Ishikawa (cell line): ENCODE results near the gene S100A10.

Source experiments
- CEBPB ChIP-seq: IDR thresholded peaks from 2 replicates; pipeline ENCODE4 v1.6.1; 2012
- CREB1 ChIP-seq: IDR thresholded peaks from 2 replicates; pipeline ENCODE4 v1.6.1; 2012; ENCODE audit warnings: low read depth
- EGR1 ChIP-seq: IDR thresholded peaks from 2 replicates; pipeline ENCODE4 v1.6.1; 2012
- EP300 ChIP-seq: IDR thresholded peaks from 2 replicates; pipeline ENCODE4 v1.6.1; 2012; ENCODE audit warnings: borderline replicate concordance
- FOXM1 ChIP-seq: IDR thresholded peaks from 2 replicates; pipeline ENCODE4 v1.6.1; 2012; ENCODE audit warnings: low read depth, borderline replicate concordance
- NFIC ChIP-seq: IDR thresholded peaks from 2 replicates; pipeline ENCODE4 v1.6.1; 2012
- RAD21 ChIP-seq: IDR thresholded peaks from 2 replicates; pipeline ENCODE4 v1.6.1; 2012; ENCODE audit warnings: low read depth
- REST ChIP-seq: IDR thresholded peaks from 2 replicates; pipeline ENCODE4 v1.6.1; 2012; ENCODE audit warnings: low read depth, mild to moderate bottlenecking
- TAF1 ChIP-seq: IDR thresholded peaks from 2 replicates; pipeline ENCODE4 v1.6.1; 2012; ENCODE audit warnings: low read depth, mild to moderate bottlenecking
- TCF12 ChIP-seq: IDR thresholded peaks from 2 replicates; pipeline ENCODE4 v1.6.1; 2012; ENCODE audit warnings: low read depth
- TEAD4 ChIP-seq: IDR thresholded peaks from 2 replicates; pipeline ENCODE4 v1.6.1; 2012
- YY1 ChIP-seq: IDR thresholded peaks from 2 replicates; pipeline ENCODE4 v1.6.1; 2012; ENCODE audit warnings: low read depth
- ZBTB7A ChIP-seq: IDR thresholded peaks from 2 replicates; pipeline ENCODE4 v1.6.1; 2012; ENCODE audit warnings: low read depth
- TF ChIP-seq, protein P1 (sequence below): IDR thresholded peaks from 2 replicates; pipeline ENCODE4 v1.6.1; 2012
- TF ChIP-seq, protein P2 (sequence below): IDR thresholded peaks from 2 replicates; pipeline ENCODE4 v1.6.1; 2012

The S100A10 gene

GRCh38 chr1:152034324-152034653 is 40.6 kb upstream of the S100A10 start:
- TF ChIP-seq CEBPB = no peak
- TF ChIP-seq TEAD4 = no peak
- no peak for TF ChIP-seq CREB1
- TF ChIP-seq REST = no peak
- TF ChIP-seq TAF1 = no peak
- no peak for TF ChIP-seq EP300
- no peak for TF ChIP-seq YY1
- TF ChIP-seq FOXM1 = no peak
- no peak for TF ChIP-seq RAD21
- no peak for TF ChIP-seq EGR1

GRCh38 chr1:152029929-152030211 is 36.2 kb upstream of the S100A10 start:
- no peak for TF ChIP-seq EP300
- TF ChIP-seq TCF12 = no peak
- TF ChIP-seq, protein P1, sequence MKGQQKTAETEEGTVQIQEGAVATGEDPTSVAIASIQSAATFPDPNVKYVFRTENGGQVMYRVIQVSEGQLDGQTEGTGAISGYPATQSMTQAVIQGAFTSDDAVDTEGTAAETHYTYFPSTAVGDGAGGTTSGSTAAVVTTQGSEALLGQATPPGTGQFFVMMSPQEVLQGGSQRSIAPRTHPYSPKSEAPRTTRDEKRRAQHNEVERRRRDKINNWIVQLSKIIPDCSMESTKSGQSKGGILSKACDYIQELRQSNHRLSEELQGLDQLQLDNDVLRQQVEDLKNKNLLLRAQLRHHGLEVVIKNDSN = no peak
- TF ChIP-seq FOXM1 = no peak
- TF ChIP-seq, protein P2, sequence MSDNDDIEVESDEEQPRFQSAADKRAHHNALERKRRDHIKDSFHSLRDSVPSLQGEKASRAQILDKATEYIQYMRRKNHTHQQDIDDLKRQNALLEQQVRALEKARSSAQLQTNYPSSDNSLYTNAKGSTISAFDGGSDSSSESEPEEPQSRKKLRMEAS = no peak
- TF ChIP-seq TAF1 = no peak
- no peak for TF ChIP-seq NFIC
- TF ChIP-seq ZBTB7A = no peak
- TF ChIP-seq EGR1 = no peak
- TF ChIP-seq YY1 = no peak
- no peak for TF ChIP-seq RAD21
- TF ChIP-seq CREB1 = no peak
- TF ChIP-seq TEAD4 = no peak
- TF ChIP-seq REST = no peak
- TF ChIP-seq CEBPB = no peak

DNA sequence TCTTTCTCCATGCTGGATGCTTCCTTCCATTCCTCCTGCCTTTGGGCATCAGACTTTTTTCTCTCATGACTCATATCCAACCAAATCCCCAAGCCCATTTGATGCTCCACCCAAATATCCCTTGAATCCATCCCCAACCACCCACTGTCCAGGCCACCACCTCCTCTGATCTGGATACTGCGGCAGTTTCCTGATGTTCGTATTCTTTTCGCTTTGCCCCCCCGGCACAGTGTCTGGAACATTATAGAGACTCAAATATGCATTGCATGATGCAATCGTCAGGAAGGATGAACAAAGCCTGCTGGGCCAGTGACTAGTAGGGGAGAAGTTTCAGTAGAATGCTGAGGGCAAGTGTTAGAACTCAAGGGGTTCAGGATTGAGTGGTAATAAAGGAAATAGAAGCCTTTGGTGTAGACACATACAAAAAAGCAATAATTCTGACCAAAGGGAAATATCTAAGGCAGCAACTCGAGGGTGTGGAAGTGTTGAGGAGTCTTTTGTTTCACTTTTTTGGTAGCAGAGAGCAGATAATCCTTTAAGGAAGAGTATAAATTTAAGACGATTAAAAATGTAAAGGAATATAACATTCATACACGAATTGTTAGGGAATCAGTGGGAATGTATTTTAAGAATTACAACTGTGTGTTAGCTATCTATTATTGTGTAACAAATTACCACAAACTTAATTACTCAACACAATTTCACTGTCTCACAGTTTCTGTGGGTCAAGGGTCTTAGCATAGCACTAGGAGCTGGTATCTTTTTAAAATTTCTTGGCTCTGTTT is 35.7 kb upstream of the S100A10 start:
- TF ChIP-seq CEBPB = peak; percentile 74
- no peak for TF ChIP-seq EGR1

DNA sequence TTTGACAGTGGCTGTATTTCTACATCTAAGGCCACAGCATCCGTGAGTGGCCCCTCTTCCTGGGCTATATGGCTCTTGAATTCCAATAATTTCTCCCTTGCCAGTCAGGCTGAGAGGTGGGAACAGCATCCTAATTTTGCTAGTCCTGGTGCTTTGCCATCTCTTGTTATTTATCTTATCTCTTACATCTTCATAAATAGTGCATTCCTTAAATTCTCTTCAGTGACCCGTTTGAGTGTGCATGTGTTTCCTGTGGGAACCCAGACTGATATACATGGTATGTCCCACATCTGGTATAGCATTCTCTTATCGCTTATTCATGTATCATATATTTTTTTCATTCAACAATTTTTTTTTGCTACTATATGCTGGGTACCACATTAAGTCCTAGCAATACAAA is 33.2 kb upstream of the S100A10 start:
- TF ChIP-seq NFIC (no peak), ZBTB7A (no peak), EGR1 (no peak), TCF12 (no peak), EP300 (no peak), TAF1 (no peak), CREB1 (no peak), REST (no peak), CEBPB (no peak), FOXM1 (no peak), RAD21 (no peak), YY1 (no peak), TEAD4 (no peak)
- TF ChIP-seq, protein P2 = no peak
- TF ChIP-seq, protein P1 = no peak

DNA sequence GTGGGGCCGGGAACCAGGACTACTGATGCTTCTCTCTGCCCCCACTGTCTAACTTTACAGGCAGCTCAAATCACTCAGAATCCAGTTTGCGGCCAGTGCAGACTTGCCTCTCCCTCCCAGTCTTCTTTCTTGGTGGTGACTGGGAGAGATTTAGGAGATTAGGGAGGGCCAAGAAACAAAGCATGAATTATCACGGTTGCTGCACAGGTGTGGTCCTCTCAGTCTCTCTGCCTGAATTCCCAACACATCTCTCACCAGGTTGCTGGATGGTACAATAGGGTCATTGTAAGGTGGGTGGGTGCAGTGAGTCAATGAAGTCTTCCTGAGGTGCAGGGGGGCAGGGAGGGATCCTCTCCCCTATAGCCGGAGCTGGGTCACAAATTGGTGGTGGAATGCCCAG is 30.6 kb upstream of the S100A10 start:
- TF ChIP-seq ZBTB7A (no peak), CREB1 (no peak), YY1 (no peak), EP300 (peak; percentile 47; the same call in 1 of the 2 replicates), FOXM1 (no peak; the same call in 1 of the 2 replicates), REST (no peak), TAF1 (no peak)
- TF ChIP-seq, protein P2 = no peak
